Measurements from ENCODE around the gene DAGLA.

Gene DAGLA

GRCh38 chr11:61780581-61781162 lies 100.5 kb downstream of the DAGLA start:
- H3K4me3 ChIP-seq (ENCODE audit: low read depth, low read length): no peak overlapping the region
- CTCF ChIA-PET: interaction anchor here (0.8 to 9.2 kb wide), 6 partner anchors 9 to 328 kb away, joined by 3 to 92 read pairs (median 4); partner anchors contain the start of genes FEN1 and TMEM258
- no peak for TF ChIP-seq CTCF (IDR thresholded peaks at IDR 0.05; ENCODE audit: insufficient read depth, low read length, missing control alignments)
- no peak for DNase-seq (ENCODE audit: low read depth, low spot score)
- POLR2A ChIA-PET: no interaction called here

GRCh38 chr11:61781585-61781984 lies 101.4 kb downstream of the DAGLA start:
- ChIA-PET POLR2A (interaction anchor here (0.9 kb wide), 1 partner anchor 34 kb away, joined by 3 read pairs; no protein-coding TSS in a partner anchor), CTCF (interaction anchor here (1.1 to 9.2 kb wide), 4 partner anchors 8 to 35 kb away, joined by 3 to 92 read pairs (median 13); partner anchors contain the start of genes FADS1, FEN1 and TMEM258)
- no peak for DNase-seq (ENCODE audit: low read depth, low spot score)
- TF ChIP-seq CTCF (IDR thresholded peaks at IDR 0.05; ENCODE audit: insufficient read depth, low read length, missing control alignments): no peak
- H3K4me3 ChIP-seq (ENCODE audit: low read depth, low read length): no peak overlapping the region

GRCh38 chr11:61782299-61782698 lies 102.1 kb downstream of the DAGLA start:
- CTCF ChIA-PET: interaction anchor here (0.7 to 9.2 kb wide), 9 partner anchors 8 to 63 kb away, joined by 3 to 92 read pairs (median 4); partner anchors contain the start of genes FADS1, FEN1 and TMEM258
- DNase-seq (ENCODE audit: low read depth, low spot score): no peak
- POLR2A ChIA-PET: interaction anchor here (0.9 kb wide), 1 partner anchor 33 kb away, joined by 3 read pairs; no protein-coding TSS in a partner anchor
- H3K4me3 ChIP-seq (ENCODE audit: low read depth, low read length): no peak overlapping the region
- no peak for TF ChIP-seq CTCF (IDR thresholded peaks at IDR 0.05; ENCODE audit: insufficient read depth, low read length, missing control alignments)

GRCh38 chr11:61782841-61783240 lies 102.7 kb downstream of the DAGLA start:
- no peak for DNase-seq (ENCODE audit: low read depth, low spot score)
- no peak for TF ChIP-seq CTCF (IDR thresholded peaks at IDR 0.05; ENCODE audit: insufficient read depth, low read length, missing control alignments)
- CTCF ChIA-PET: interaction anchor here (0.7 to 9.2 kb wide), 10 partner anchors 7 to 64 kb away, joined by 3 to 92 read pairs (median 4); partner anchors contain the start of genes FADS1, FEN1 and TMEM258
- POLR2A ChIA-PET: no interaction called here
- H3K4me3 ChIP-seq (ENCODE audit: low read depth, low read length): no peak overlapping the region

- POLR2A ChIA-PET: no interaction called here
- H3K4me3 ChIP-seq (ENCODE audit: low read depth, low read length): no peak overlapping the region
- no peak for DNase-seq (ENCODE audit: low read depth, low spot score)
- CTCF ChIA-PET: interaction anchor here (1.1 to 11.5 kb wide), 7 partner anchors 6 to 50 kb away, joined by 3 to 151 read pairs (median 5); partner anchors contain the start of genes FEN1 and TMEM258
- TF ChIP-seq CTCF (IDR thresholded peaks at IDR 0.05; ENCODE audit: insufficient read depth, low read length, missing control alignments): no peak
Observed at GRCh38 chr11:61783717-61784505, 103.7 kb downstream of the DAGLA start.

GRCh38 chr11:61784506-61784805 lies 104.3 kb downstream of the DAGLA start:
- POLR2A ChIA-PET: no interaction called here
- no peak for DNase-seq (ENCODE audit: low read depth, low spot score)
- H3K4me3 ChIP-seq (ENCODE audit: low read depth, low read length): no peak overlapping the region
- CTCF ChIA-PET: interaction anchor here (1.1 to 11.5 kb wide), 6 partner anchors 13 to 51 kb away, joined by 3 to 151 read pairs (median 4); no protein-coding TSS in a partner anchor
- TF ChIP-seq CTCF (IDR thresholded peaks at IDR 0.05; ENCODE audit: insufficient read depth, low read length, missing control alignments): no peak
